Measurements from ENCODE around the gene SPAG8.

SPAG8 gene

DNA sequence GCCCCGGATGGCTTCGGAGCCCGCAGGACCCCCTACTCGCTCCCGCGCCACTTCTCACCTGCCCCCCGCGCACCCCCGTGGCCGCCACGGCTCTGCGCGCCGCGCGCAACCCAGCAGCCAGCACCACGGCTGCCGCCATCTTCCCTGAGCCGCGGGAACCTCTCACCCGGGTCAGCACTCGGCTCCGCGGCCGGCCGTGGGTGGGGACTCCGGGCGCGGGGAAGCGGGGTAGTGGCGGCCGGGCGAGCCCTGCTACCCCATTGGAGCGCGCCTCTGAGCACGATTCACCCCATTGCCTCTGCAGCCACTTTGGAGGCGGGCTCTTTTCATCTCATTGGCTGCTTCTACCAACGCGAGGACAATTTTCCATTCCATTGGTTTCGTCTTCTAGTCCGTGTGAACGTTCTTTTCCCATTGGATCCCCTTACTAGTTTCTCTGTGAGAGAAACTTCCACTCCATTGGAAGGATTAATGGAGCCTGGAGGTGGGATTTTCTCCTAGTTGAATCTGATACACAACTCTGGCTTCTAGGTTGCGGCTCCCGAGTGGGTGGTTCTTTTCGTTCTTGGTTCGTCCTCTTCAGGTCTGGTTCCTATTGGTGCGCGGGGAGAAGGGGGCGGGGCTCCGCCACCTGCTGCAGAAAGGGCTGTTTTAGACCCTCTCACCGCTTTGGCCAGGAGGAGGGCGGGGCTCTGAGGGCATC is 2.9 kb upstream of the SPAG8 start, which contains the start of gene HINT2:
Gene HINT2 (minus strand): TSS at position 202 of the 703 bp plus-strand sequence. CDS start 63 bp downstream, at position 139.
- DNase-seq: peak; percentile 99
- TF ChIP-seq, protein P1, sequence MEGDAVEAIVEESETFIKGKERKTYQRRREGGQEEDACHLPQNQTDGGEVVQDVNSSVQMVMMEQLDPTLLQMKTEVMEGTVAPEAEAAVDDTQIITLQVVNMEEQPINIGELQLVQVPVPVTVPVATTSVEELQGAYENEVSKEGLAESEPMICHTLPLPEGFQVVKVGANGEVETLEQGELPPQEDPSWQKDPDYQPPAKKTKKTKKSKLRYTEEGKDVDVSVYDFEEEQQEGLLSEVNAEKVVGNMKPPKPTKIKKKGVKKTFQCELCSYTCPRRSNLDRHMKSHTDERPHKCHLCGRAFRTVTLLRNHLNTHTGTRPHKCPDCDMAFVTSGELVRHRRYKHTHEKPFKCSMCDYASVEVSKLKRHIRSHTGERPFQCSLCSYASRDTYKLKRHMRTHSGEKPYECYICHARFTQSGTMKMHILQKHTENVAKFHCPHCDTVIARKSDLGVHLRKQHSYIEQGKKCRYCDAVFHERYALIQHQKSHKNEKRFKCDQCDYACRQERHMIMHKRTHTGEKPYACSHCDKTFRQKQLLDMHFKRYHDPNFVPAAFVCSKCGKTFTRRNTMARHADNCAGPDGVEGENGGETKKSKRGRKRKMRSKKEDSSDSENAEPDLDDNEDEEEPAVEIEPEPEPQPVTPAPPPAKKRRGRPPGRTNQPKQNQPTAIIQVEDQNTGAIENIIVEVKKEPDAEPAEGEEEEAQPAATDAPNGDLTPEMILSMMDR (IDR thresholded peaks at IDR 0.05; ENCODE audit: low read length): no peak
- TF ChIP-seq EZH2phosphoT487 (IDR thresholded peaks at IDR 0.05; ENCODE audit: low read length) (no peak), EZH2 (optimal IDR thresholded peaks at IDR 0.05; ENCODE audit: low read depth, low read length) (no peak)
- H3K79me2 ChIP-seq (ENCODE audit: low read length): no peaks in the 10 kb centered on the region
- peaks cover 25% of the 10 kb centered on the region for H3K4me1 ChIP-seq (ENCODE audit: low read length)
- H3K4me2 ChIP-seq (ENCODE audit: low read depth, low read length): peak within 1 kb of the TSS; percentile 70
- no peaks in the 10 kb centered on the region for H3K36me3 ChIP-seq (replicated peaks; ENCODE audit: insufficient read depth, low read length)
- peak within 1 kb of the TSS; percentile 90 for H3K4me3 ChIP-seq (ENCODE audit: low read length)
- peak within 1 kb of the TSS; percentile 90 for H2AFZ ChIP-seq (ENCODE audit: low read length)
- peak within 1 kb of the TSS; percentile 94 for H3K9ac ChIP-seq (ENCODE audit: low read length)
- H3K27me3 ChIP-seq (replicated peaks; ENCODE audit: insufficient read depth, low read length): no peaks in the 10 kb centered on the region; the same call in 1 of the 2 replicates
- peaks cover 30% of the 10 kb centered on the region; the same call in 1 of the 2 replicates for H3F3A ChIP-seq (ENCODE audit: insufficient read depth, low read length)
- H3K9me2 ChIP-seq (replicated peaks; ENCODE audit: insufficient read depth, low read length): no peaks in the 10 kb centered on the region
- peak within 1 kb of the TSS; percentile 90 for H3K27ac ChIP-seq (ENCODE audit: low read length)
- H4K20me1 ChIP-seq (ENCODE audit: insufficient read depth, low read length): no peaks in the 10 kb centered on the region
- no peaks in the 10 kb centered on the region for H3K9me3 ChIP-seq (replicated peaks; ENCODE audit: insufficient read depth, low read length)

DNA sequence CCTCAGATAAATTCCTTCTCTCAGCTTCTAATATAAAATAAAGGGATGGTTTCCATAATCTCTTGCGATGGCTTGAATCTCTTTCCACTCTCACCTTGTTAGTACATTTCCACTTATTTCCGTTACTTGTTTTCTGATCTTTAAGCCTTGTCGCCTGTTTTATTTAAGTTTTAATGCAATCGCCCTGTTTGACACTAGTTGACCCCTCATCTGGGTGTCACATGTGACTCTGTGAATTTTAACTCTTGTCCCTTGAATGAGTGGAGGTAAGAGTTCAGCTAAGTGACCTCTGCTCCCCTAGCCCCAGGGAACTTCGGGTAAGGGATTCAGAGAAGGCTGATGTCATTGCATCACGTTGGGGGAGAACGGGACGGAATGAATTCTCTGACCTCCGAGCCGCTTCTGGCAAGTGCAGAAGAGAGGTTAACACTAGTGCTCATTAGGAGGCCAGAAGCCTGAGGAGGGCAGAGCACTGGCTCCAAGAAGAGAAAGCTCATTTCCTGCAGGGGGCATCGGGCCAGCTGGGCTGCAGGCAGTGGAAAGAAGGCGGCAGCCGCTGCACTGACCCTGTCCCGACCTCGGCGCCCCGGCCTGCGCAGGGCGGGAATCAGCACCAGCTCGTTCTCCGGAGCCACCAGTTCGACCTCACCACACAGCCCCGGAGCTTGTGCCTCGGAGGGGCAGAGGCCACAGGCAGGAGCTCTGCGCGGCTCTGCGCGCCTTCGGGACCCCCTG is 2.2 kb upstream of the SPAG8 start:
- Histone ChIP-seq H3K4me2 (ENCODE audit: low read depth, low read length) (peak overlapping the region; percentile 66), H3F3A (ENCODE audit: insufficient read depth, low read length) (peaks cover 30% of the 10 kb centered on the region; the same call in 1 of the 2 replicates), H3K9me2 (replicated peaks; ENCODE audit: insufficient read depth, low read length) (no peaks in the 10 kb centered on the region), H3K79me2 (ENCODE audit: low read length) (no peaks in the 10 kb centered on the region), H3K4me3 (ENCODE audit: low read length) (peak overlapping the region; percentile 90), H2AFZ (ENCODE audit: low read length) (peak overlapping the region; percentile 90; the same call in 1 of the 2 replicates), H3K4me1 (ENCODE audit: low read length) (peaks cover 25% of the 10 kb centered on the region), H3K36me3 (replicated peaks; ENCODE audit: insufficient read depth, low read length) (no peaks in the 10 kb centered on the region), H4K20me1 (ENCODE audit: insufficient read depth, low read length) (no peaks in the 10 kb centered on the region), H3K27me3 (replicated peaks; ENCODE audit: insufficient read depth, low read length) (no peaks in the 10 kb centered on the region), H3K9me3 (replicated peaks; ENCODE audit: insufficient read depth, low read length) (no peaks in the 10 kb centered on the region), H3K27ac (ENCODE audit: low read length) (peak overlapping the region; percentile 90), H3K9ac (ENCODE audit: low read length) (peak overlapping the region; percentile 94)
- TF ChIP-seq EZH2 (optimal IDR thresholded peaks at IDR 0.05; ENCODE audit: low read depth, low read length): no peak
- TF ChIP-seq, protein P1 (IDR thresholded peaks at IDR 0.05; ENCODE audit: low read length): peak; percentile 50
- no peak for TF ChIP-seq EZH2phosphoT487 (IDR thresholded peaks at IDR 0.05; ENCODE audit: low read length)
- DNase-seq: peak; percentile 81

DNA sequence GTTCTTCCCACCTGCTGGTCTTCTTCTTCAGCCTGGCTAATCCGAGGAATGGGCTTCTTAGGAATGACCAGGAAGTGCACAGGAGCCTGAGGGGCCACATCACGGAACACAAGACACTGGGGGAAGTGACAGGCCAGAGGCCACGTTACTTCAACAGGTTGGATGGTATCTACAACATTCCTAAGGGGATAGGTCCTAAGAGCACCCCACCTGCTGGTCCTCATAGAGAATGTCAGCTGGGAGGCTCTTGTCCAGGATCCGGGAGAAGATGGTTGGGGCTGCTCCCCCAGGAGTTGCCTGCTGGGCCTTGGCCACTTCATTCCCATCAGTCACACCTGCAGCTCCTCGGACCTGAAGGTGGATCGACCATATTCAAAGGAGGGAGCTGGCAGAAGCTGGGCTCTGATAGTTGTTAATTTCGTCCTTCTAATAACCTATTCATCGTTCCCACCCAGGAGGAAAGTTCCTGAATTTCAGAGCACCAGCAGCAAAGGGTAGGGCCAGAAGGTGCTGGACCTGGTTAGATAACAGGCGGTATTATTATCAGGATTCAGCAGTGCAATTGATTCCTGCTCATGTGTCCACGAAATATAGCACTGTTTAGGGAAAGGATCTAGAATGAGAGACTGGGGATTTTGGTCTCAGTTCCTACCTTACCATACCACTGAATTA is 1.5 kb upstream of the SPAG8 start:
- no peak for DNase-seq
- Histone ChIP-seq H3K4me3 (ENCODE audit: low read length) (peak overlapping the region; percentile 90), H3K4me2 (ENCODE audit: low read depth, low read length) (peak overlapping the region; percentile 66), H3K27me3 (replicated peaks; ENCODE audit: insufficient read depth, low read length) (no peaks in the 10 kb centered on the region), H4K20me1 (ENCODE audit: insufficient read depth, low read length) (no peaks in the 10 kb centered on the region), H3K4me1 (ENCODE audit: low read length) (peaks cover 25% of the 10 kb centered on the region), H3K9ac (ENCODE audit: low read length) (peak overlapping the region; percentile 94; the same call in 1 of the 2 replicates), H3K9me2 (replicated peaks; ENCODE audit: insufficient read depth, low read length) (no peaks in the 10 kb centered on the region), H3K9me3 (replicated peaks; ENCODE audit: insufficient read depth, low read length) (no peaks in the 10 kb centered on the region), H3K27ac (ENCODE audit: low read length) (no peak overlapping the region; the same call in 1 of the 2 replicates), H3K36me3 (replicated peaks; ENCODE audit: insufficient read depth, low read length) (no peaks in the 10 kb centered on the region), H3K79me2 (ENCODE audit: low read length) (no peaks in the 10 kb centered on the region), H3F3A (ENCODE audit: insufficient read depth, low read length) (peaks cover 30% of the 10 kb centered on the region; the same call in 1 of the 2 replicates), H2AFZ (ENCODE audit: low read length) (no peak overlapping the region)
- TF ChIP-seq EZH2 (optimal IDR thresholded peaks at IDR 0.05; ENCODE audit: low read depth, low read length) (no peak), EZH2phosphoT487 (IDR thresholded peaks at IDR 0.05; ENCODE audit: low read length) (no peak)
- TF ChIP-seq, protein P1 (IDR thresholded peaks at IDR 0.05; ENCODE audit: low read length): peak; percentile 30

All from MM.1S (cell line).